DND-41 (cell line): ENCODE data around the gene EIF1AD.

ENCODE experiments used
- CTCF ChIP-seq: IDR thresholded peaks from 2 replicates; pipeline ENCODE4 v1.5.1; 2012; ENCODE audit warnings: borderline replicate concordance, low read length, moderate library complexity, mild to moderate bottlenecking; ENCODE audit not compliant: poor library complexity, severe bottlenecking; ENCODE audit errors: extremely low read depth
- EZH2 ChIP-seq: IDR thresholded peaks from 3 replicates; pipeline ENCODE4 v1.6.1; 2012; ENCODE audit warnings: borderline replicate concordance, low read depth, mild to moderate bottlenecking, moderate library complexity, low read length, inconsistent platforms; ENCODE audit not compliant: severe bottlenecking

- TF ChIP-seq EZH2 (no peak), CTCF (no peak)
These were observed 2.2 kb upstream of the EIF1AD start for GRCh38 chr11:66004186-66004585.
